GM12892 (cell line): Measurements from ENCODE around the gene CCDC70.
A peak's percentile ranks its signal among the peaks of the same experiment; 100 is the strongest.
"Not testable (repeated sequence)": the region's sequence is repeated elsewhere in the genome, so short reads cannot be mapped to it uniquely, and the experiment has no call there.

Source experiments
- DNase-seq: peaks from one replicate; pipeline ENCODE4 v3.0.0; 2011; ENCODE audit not compliant: insufficient read length
- FAIRE-seq: peaks from 2 replicates; lab custom pipeline; 2011; peaks lifted over from hg19 to GRCh38; lab: Jason Lieb, UNC
- POLR2A ChIP-seq: IDR thresholded peaks from 2 replicates; pipeline ENCODE4 v1.6.1; 2011; ENCODE audit warnings: low read depth, low read length, control low read depth
- POLR2AphosphoS5 ChIP-seq: IDR thresholded peaks from 2 replicates; pipeline ENCODE4 v1.6.1; 2011; ENCODE audit warnings: low read depth, low read length, control low read depth
- TAF1 ChIP-seq: IDR thresholded peaks from 2 replicates; pipeline ENCODE4 v1.6.1; 2011; ENCODE audit warnings: low read depth, mild to moderate bottlenecking, control low read depth, low read length, borderline replicate concordance

The CCDC70 gene

GRCh38 chr13:51822106-51822815 is 39.5 kb upstream of the CCDC70 start:
- DNase-seq (no peak), FAIRE-seq (peak; percentile 27)
- no peak for TF ChIP-seq POLR2AphosphoS5
- no peak for TF ChIP-seq TAF1
- no peak for TF ChIP-seq POLR2A

- FAIRE-seq (no peak), DNase-seq (no peak)
- TF ChIP-seq POLR2AphosphoS5 (no peak), POLR2A (no peak), TAF1 (no peak)
These were observed 38.4 kb upstream of the CCDC70 start for GRCh38 chr13:51823359-51823758.

DNA sequence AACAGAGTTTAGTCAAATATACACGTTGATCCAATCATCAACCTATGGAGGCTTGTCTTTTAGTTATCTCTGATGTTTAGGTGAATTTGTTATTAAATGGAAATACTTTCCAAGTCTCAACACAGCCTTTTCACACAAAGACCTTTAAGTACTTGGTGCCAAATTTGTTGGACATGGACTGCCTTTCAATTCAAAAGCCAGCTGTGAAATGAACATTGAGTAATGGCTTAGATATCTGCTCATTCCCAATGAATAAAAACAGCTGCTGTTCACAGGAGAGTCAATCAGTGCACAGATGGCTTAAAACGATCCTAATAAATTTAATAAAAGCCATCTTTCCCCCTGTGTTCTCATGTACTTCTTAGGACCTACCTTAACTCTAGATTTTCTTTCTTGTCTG is 37.9 kb upstream of the CCDC70 start:
- DNase-seq (no peak), FAIRE-seq (no peak)
- TF ChIP-seq TAF1 = no peak
- TF ChIP-seq POLR2A = no peak

GRCh38 chr13:51824712-51825111 is 37.1 kb upstream of the CCDC70 start:
- DNase-seq, FAIRE-seq: not testable (repeated sequence)

GRCh38 chr13:51825165-51825592 is 36.6 kb upstream of the CCDC70 start:
- DNase-seq (no peak), FAIRE-seq (peak; percentile 33)
- no peak for TF ChIP-seq POLR2A
- no peak for TF ChIP-seq POLR2AphosphoS5
- no peak for TF ChIP-seq TAF1

DNA sequence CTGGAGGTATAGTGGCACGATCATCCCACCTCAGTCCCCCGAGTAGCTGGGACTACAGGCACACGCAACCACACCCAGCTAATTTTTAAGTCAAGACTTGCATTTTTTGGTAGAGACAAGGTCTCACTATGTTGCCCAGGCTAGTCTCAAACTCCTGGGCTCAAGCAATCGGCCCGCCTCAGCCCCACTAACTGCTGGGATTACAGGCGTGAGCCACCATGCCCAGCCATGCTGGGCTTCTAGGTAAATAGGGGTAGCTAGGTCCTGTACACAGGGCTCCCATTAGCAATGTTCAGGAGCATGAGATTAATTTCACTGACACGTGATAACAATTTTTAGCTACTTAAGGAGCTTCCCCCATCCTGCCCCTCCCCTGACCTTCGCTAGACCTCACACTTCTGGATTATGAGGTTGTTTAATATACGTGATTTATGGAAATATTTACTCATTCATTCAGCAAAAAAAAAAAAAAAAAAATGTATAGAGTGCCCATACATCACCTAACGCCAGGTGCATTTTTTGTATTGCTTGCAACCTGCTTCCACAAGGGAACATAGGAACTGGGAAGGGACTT is 36.0 kb upstream of the CCDC70 start:
- TF ChIP-seq POLR2A = no peak
- no peak for TF ChIP-seq POLR2AphosphoS5
- FAIRE-seq (no peak), DNase-seq (no peak)

GRCh38 chr13:51826606-51827005 is 35.2 kb upstream of the CCDC70 start:
- FAIRE-seq = no peak
- no peak for TF ChIP-seq POLR2A
- no peak for TF ChIP-seq POLR2AphosphoS5
- no peak for TF ChIP-seq TAF1

DNA sequence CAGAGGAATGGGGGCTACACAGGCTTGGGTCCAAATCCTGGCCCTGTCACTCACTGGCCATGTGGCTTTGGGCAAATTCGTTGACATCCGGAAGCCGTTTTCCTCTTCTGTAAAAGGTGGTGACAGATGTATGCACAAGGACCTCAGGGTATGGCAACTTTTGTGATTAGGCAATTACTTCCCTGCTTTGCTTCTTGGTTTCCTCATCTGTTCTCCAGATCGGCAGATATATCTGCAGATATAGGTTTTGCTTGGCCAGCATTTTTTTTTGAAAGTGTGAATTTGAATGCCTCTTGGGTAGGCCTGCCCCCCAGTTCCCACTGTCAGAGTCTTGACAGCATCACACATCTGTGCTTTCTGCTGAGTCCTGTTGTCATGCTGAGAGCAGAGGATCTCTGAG is 34.5 kb upstream of the CCDC70 start:
- FAIRE-seq (no peak), DNase-seq (no peak)
- TF ChIP-seq POLR2AphosphoS5 = no peak
- TF ChIP-seq POLR2A = no peak
- TF ChIP-seq TAF1 = no peak

More at GRCh38 chr13:51826606-51827005, 35.2 kb upstream of the CCDC70 start:
- DNase-seq = no peak

DNA sequence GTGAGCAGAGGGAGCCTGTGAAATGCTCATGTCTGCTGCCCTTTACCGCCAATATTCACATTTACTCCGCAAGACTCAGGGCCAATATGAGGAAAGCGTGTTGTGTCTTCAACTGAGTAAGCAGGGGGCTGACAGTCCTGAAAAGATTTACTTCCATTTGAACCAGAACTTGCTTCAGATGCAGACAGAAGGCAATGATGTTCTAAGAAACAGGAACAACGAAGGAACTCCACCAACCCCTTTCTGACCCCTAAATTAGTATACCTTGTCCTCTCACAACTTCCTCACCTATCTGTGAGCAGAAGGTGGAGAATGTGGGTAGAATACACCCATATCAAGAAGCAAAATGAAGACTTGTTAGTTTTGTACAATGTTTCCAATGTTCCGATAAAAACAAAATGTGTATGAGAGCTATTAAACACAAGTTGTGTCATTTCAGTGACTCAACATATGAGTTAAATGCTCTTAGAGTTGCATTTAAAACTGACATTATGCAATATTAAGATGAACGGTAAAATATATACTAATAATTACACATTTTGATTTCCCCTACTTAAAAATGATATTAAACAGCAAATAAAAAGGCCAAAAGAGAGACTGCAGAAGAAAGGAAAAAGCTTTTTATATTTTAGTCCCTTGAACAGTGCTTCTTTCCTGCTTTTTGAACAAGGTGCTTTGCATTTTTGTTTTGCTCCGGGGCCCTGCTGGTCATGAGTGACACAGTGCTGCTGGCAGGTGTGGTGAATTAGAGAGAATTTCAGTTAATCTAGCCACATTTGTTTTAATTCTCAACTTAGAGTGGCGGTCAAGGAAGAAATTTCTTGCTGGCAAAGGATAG is 32.8 kb upstream of the CCDC70 start:
- FAIRE-seq = no peak
- TF ChIP-seq POLR2AphosphoS5 (no peak), POLR2A (no peak), TAF1 (no peak)
- DNase-seq = no peak

- no peak for DNase-seq
- TF ChIP-seq POLR2AphosphoS5 (no peak), POLR2A (no peak), TAF1 (no peak)
- FAIRE-seq = no peak
These were observed 32.2 kb upstream of the CCDC70 start for GRCh38 chr13:51829568-51829899.

DNA sequence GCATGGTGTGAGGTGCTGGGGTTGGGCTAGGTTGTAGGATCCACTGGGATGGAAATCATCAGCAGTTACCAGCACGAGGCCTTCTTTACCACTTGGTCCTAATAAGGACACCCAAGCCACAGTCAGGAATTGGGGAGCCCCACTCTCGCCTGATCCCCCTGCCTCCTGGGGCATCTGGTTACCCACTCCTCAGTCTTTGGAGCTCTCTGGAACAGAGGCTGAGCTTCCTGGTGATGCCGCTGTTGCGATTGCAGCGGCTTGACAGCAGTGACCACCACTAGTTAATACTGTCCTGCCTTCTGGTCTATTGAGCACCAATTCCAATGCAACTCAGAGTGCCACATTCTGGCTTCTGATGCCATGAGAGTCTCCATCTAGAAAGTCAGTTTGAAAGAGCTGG is 30.2 kb upstream of the CCDC70 start:
- FAIRE-seq (no peak), DNase-seq (no peak)
- TF ChIP-seq POLR2A = no peak
- TF ChIP-seq TAF1 = no peak
- TF ChIP-seq POLR2AphosphoS5 = no peak
